Activated CD4-positive, alpha-beta T cell treated with anti-CD3 and anti-CD28 coated beads for 48 hours (primary cell): ENCODE results near the gene NR4A3.
"Not testable (repeated sequence)": the region's sequence is repeated elsewhere in the genome, so short reads cannot be mapped to it uniquely, and the experiment has no call there.

Experiments used
- DNase-seq: peaks from one replicate; pipeline ENCODE4 v3.0.0-alpha.2; 2020

The NR4A3 gene

GRCh38 chr9:99835581-99835980 lies 13.9 kb downstream of the NR4A3 start:
- DNase-seq, result no peak

GRCh38 chr9:99840072-99840471 lies 18.4 kb downstream of the NR4A3 start:
- no peak for DNase-seq

GRCh38 chr9:99845063-99845462 lies 23.4 kb downstream of the NR4A3 start:
- DNase-seq, result no peak

GRCh38 chr9:99848447-99848846 lies 26.8 kb downstream of the NR4A3 start:
- no peak for DNase-seq

- DNase-seq, result no peak
Measured at GRCh38 chr9:99850736-99851499, 29.2 kb downstream of the NR4A3 start.

GRCh38 chr9:99851500-99851822 lies 29.8 kb downstream of the NR4A3 start:
- peak; percentile 22 for DNase-seq

GRCh38 chr9:99852617-99853016 lies 30.9 kb downstream of the NR4A3 start:
- no peak for DNase-seq

- DNase-seq, result no peak
Measured at GRCh38 chr9:99855467-99856176, 33.9 kb downstream of the NR4A3 start.

- not testable (repeated sequence) for DNase-seq
Measured at GRCh38 chr9:99857576-99857975, 35.9 kb downstream of the NR4A3 start.

GRCh38 chr9:99858087-99858486 lies 36.4 kb downstream of the NR4A3 start:
- DNase-seq, result no peak

GRCh38 chr9:99859243-99859980 lies 37.7 kb downstream of the NR4A3 start:
- no peak for DNase-seq

- DNase-seq, result no peak
Measured at GRCh38 chr9:99860266-99860665, 38.6 kb downstream of the NR4A3 start.

GRCh38 chr9:99863955-99864354 lies 42.3 kb downstream of the NR4A3 start:
- no peak for DNase-seq

- DNase-seq, result no peak
Measured at GRCh38 chr9:99866398-99866797, 44.7 kb downstream of the NR4A3 start.

- DNase-seq, result no peak
Measured at GRCh38 chr9:99867536-99867935, 45.9 kb downstream of the NR4A3 start.

GRCh38 chr9:99867968-99868367 lies 46.3 kb downstream of the NR4A3 start:
- peak; percentile 12 for DNase-seq

- no peak for DNase-seq
Measured at GRCh38 chr9:99868845-99869244, 47.2 kb downstream of the NR4A3 start.

- DNase-seq, result no peak
Measured at GRCh38 chr9:99870126-99870525, 48.4 kb downstream of the NR4A3 start.

- DNase-seq, result no peak
Measured at GRCh38 chr9:99873531-99873930, 51.8 kb downstream of the NR4A3 start.

GRCh38 chr9:99873943-99874584 lies 52.4 kb downstream of the NR4A3 start:
- DNase-seq, result peak; percentile 52

GRCh38 chr9:99876190-99876589 lies 54.5 kb downstream of the NR4A3 start:
- no peak for DNase-seq

GRCh38 chr9:99878651-99879050 lies 57.0 kb downstream of the NR4A3 start:
- DNase-seq, result no peak

- peak; percentile 42 for DNase-seq
Measured at GRCh38 chr9:99881769-99882168, 60.1 kb downstream of the NR4A3 start.
